OCI-LY7 (cell line): ENCODE results near the gene MPHOSPH6. TPM values are rescaled to one million over a fixed set of nuclear protein-coding genes. Genes with fewer than 3 reads are reported as not detected.

ENCODE experiments used
- BruUV-seq: library from RNA; stranded (reverse); fragments of 400-500 nt; replicated peaks from 2 replicates; lab custom pipeline; 2021; lab: Mats Ljungman, UMichigan
- CTCF ChIA-PET: fragments of 300-600 bp; sonication (Branson Sonifier 250); formaldehyde crosslinking; loops from one replicate; lab custom pipeline; 2022; ENCODE audit warnings: antibody characterized with exemption; ENCODE audit not compliant: unreplicated experiment; lab: Charles Lee
- POLR2A ChIA-PET: fragments of 300-600 bp; sonication (Branson Sonifier 250); formaldehyde crosslinking; loops from one replicate; lab custom pipeline; 2022; ENCODE audit warnings: antibody characterized with exemption; lab: Charles Lee
- DNase-seq: peaks from one replicate; pipeline ENCODE4 v3.0.0-alpha.2; 2015; ENCODE audit warnings: low spot score
- H2AFZ ChIP-seq: fragments of 200-600 bp; sonication (generic), shearing (Covaris generic); 2 replicates; pipeline ENCODE4 v1.6.1; 2014; ENCODE audit warnings: mild to moderate bottlenecking, antibody characterized with exemption, low read length, moderate library complexity
- H3K27ac ChIP-seq: fragments of 200-600 bp; sonication (generic); 2 replicates; pipeline ENCODE4 v1.5.1; 2014; ENCODE audit warnings: mixed run types, low read depth, mild to moderate bottlenecking, moderate library complexity, low read length, inconsistent platforms; ENCODE audit not compliant: poor library complexity, severe bottlenecking
- H3K36me3 ChIP-seq: fragments of 200-600 bp; sonication (generic); 2 replicates; pipeline ENCODE4 v1.6.1; 2014; ENCODE audit warnings: mild to moderate bottlenecking, antibody characterized with exemption, low read length, moderate library complexity, mixed read lengths; ENCODE audit not compliant: insufficient read depth
- H3K4me1 ChIP-seq: fragments of 200-600 bp; sonication (generic); 2 replicates; pipeline ENCODE4 v1.5.1; 2014; ENCODE audit warnings: mild to moderate bottlenecking, low read length; ENCODE audit not compliant: insufficient read depth, poor library complexity, severe bottlenecking
- H3K4me2 ChIP-seq: fragments of 200-600 bp; sonication (generic); 2 replicates; pipeline ENCODE4 v1.6.1; 2014; ENCODE audit warnings: mild to moderate bottlenecking, low read length
- H3K4me3 ChIP-seq: fragments of 200-600 bp; sonication (generic); 2 replicates; pipeline ENCODE4 v1.5.1; 2014; ENCODE audit warnings: mild to moderate bottlenecking, low read depth, low read length; ENCODE audit not compliant: poor library complexity, severe bottlenecking
- H3K79me2 ChIP-seq: fragments of 200-600 bp; sonication (generic); 2 replicates; pipeline ENCODE4 v1.6.1; 2016; ENCODE audit warnings: low read depth, mild to moderate bottlenecking, low read length, moderate library complexity, mixed read lengths; ENCODE audit not compliant: insufficient read depth
- H3K9me2 ChIP-seq: fragments of 200-600 bp; sonication (generic); 2 replicates; pipeline ENCODE4 v1.6.1; 2016; ENCODE audit warnings: mild to moderate bottlenecking, low read length, mixed read lengths; ENCODE audit not compliant: insufficient read depth
- H3K9me3 ChIP-seq: fragments of 200-600 bp; sonication (generic); 2 replicates; pipeline ENCODE4 v1.6.1; 2014; ENCODE audit warnings: mild to moderate bottlenecking, mixed run types, low read length, mixed read lengths
- H4K20me1 ChIP-seq: fragments of 200-600 bp; sonication (generic); 2 replicates; pipeline ENCODE4 v1.6.1; 2014; ENCODE audit warnings: mild to moderate bottlenecking, antibody characterized with exemption, low read length, moderate library complexity, mixed read lengths; ENCODE audit not compliant: insufficient read depth
- CTCF ChIP-seq: fragments of 200-600 bp; sonication (generic); conservative IDR thresholded peaks from 2 replicates; pipeline ENCODE4 v1.5.1; 2014; ENCODE audit warnings: mild to moderate bottlenecking, antibody characterized with exemption, low read length, moderate library complexity, mixed read lengths
- EZH2phosphoT487 ChIP-seq: fragments of 200-600 bp; sonication (generic); IDR thresholded peaks from 2 replicates; pipeline ENCODE4 v1.6.1; 2018; ENCODE audit warnings: low read depth, borderline replicate concordance, mild to moderate bottlenecking, mixed run types, antibody characterized with exemption, low read length, moderate library complexity, mixed read lengths
- intact Hi-C: fragments of 100-400 bp; cut with micrococcal nuclease; formaldehyde crosslinking; loops from one replicate; pipeline ENCODE4 v1.10.0; 2022; ENCODE audit not compliant: unreplicated experiment
- total RNA-seq, 2 experiments: library from RNA; depleted of rRNA in 1 of 2; stranded (reverse); fragments of >200 nt in 1 of 2; shearing (Covaris generic) in 1 of 2; gene quantifications; 2 replicates each; pipeline ENCODE4 v1.2.3, GENCODE V29; 2014 to 2022

The MPHOSPH6 gene
- total RNA-seq, 2 experiments from 2014 or later: 21.2 to 42.5 TPM

- intact Hi-C loops: no loop called here
- Histone ChIP-seq H2AFZ (no peak overlapping the region), H3K27ac (no peak overlapping the region), H3K9me3 (no peaks in the 10 kb centered on the region), H3K4me3 (no peak overlapping the region), H4K20me1 (no peaks in the 10 kb centered on the region), H3K4me1 (no peaks in the 10 kb centered on the region), H3K4me2 (no peak overlapping the region), H3K79me2 (no peaks in the 10 kb centered on the region), H3K36me3 (no peaks in the 10 kb centered on the region), H3K9me2 (no peaks in the 10 kb centered on the region)
- CTCF ChIA-PET: no interaction called here
- DNase-seq: no peak
- no peak for TF ChIP-seq CTCF
- TF ChIP-seq EZH2phosphoT487: no peak
- no TSS peak for BruUV-seq
- POLR2A ChIA-PET: no interaction called here
Observed at GRCh38 chr16:82201351-82201750, 31.3 kb upstream of the MPHOSPH6 start.

GRCh38 chr16:82199209-82199608, 29.2 kb upstream of the MPHOSPH6 start:
- ChIA-PET POLR2A (no interaction called here), CTCF (no interaction called here)
- H2AFZ ChIP-seq: no peak overlapping the region
- no peaks in the 10 kb centered on the region for H3K4me1 ChIP-seq
- BruUV-seq: no TSS peak
- intact Hi-C loops: no loop called here
- no peak overlapping the region for H3K27ac ChIP-seq
- no peaks in the 10 kb centered on the region for H3K36me3 ChIP-seq
- no peaks in the 10 kb centered on the region for H3K9me2 ChIP-seq
- H3K79me2 ChIP-seq: no peaks in the 10 kb centered on the region
- no peaks in the 10 kb centered on the region for H4K20me1 ChIP-seq
- no peak for DNase-seq
- TF ChIP-seq EZH2phosphoT487 (no peak), CTCF (no peak)
- H3K4me3 ChIP-seq: no peak overlapping the region
- no peaks in the 10 kb centered on the region for H3K9me3 ChIP-seq
- H3K4me2 ChIP-seq: no peak overlapping the region

GRCh38 chr16:82197540-82198240, 27.7 kb upstream of the MPHOSPH6 start:
- no peak overlapping the region for H3K27ac ChIP-seq
- H3K9me2 ChIP-seq: no peaks in the 10 kb centered on the region
- H3K4me2 ChIP-seq: no peak overlapping the region
- no peaks in the 10 kb centered on the region for H3K36me3 ChIP-seq
- H2AFZ ChIP-seq: no peak overlapping the region
- BruUV-seq: no TSS peak
- H3K9me3 ChIP-seq: no peaks in the 10 kb centered on the region
- no peaks in the 10 kb centered on the region for H3K79me2 ChIP-seq
- no peaks in the 10 kb centered on the region for H4K20me1 ChIP-seq
- intact Hi-C loops: no loop called here
- no peaks in the 10 kb centered on the region for H3K4me1 ChIP-seq
- ChIA-PET POLR2A (no interaction called here), CTCF (no interaction called here)
- DNase-seq: no peak
- no peak overlapping the region for H3K4me3 ChIP-seq
- TF ChIP-seq CTCF (no peak), EZH2phosphoT487 (no peak)
